Activated B cell treated with CpG ODN at 0.5 μM for 24 hours (primary cell): ENCODE data around the gene PFKL. TPM values are rescaled to one million over a fixed set of nuclear protein-coding genes. Genes with fewer than 3 reads are reported as not detected.

Experiments used
- ATAC-seq: fragments of 200-7000 bp; cut with Tn5 transposase; one replicate; pipeline ENCODE4 v1.10.0; 2021; ENCODE audit warnings: low read depth, mild to moderate bottlenecking, moderate library complexity
- CTCF ChIA-PET: fragments of 350-600 bp; sonication (Branson Sonifier 250); formaldehyde crosslinking; loops from one replicate; lab custom pipeline; 2021; ENCODE audit warnings: antibody characterized with exemption; lab: Charles Lee
- POLR2A ChIA-PET: fragments of 350-600 bp; sonication (Branson Sonifier 250); formaldehyde crosslinking; loops from one replicate; lab custom pipeline; 2021; ENCODE audit warnings: antibody characterized with exemption; lab: Charles Lee
- DNase-seq: peaks from one replicate; pipeline ENCODE4 v3.0.0; 2022
- H3K27ac Mint-ChIP-seq: one replicate; pipeline ENCODE4 v1.8.0; 2020; ENCODE audit warnings: mixed read lengths
- H3K27me3 Mint-ChIP-seq: one replicate; pipeline ENCODE4 v1.8.0; 2021; ENCODE audit warnings: mixed read lengths
- H3K36me3 Mint-ChIP-seq: one replicate; pipeline ENCODE4 v1.8.0; 2021; ENCODE audit warnings: low read depth, mixed read lengths
- H3K4me1 Mint-ChIP-seq: one replicate; pipeline ENCODE4 v1.8.0; 2021; ENCODE audit warnings: mixed read lengths
- H3K4me3 Mint-ChIP-seq: one replicate; pipeline ENCODE4 v1.8.0; 2020; ENCODE audit warnings: mild to moderate bottlenecking, mixed read lengths
- H3K9me3 Mint-ChIP-seq: one replicate; pipeline ENCODE4 v1.8.0; 2020; ENCODE audit warnings: mixed read lengths
- CTCF ChIP-seq: fragments of 200-600 bp; IDR thresholded peaks from one replicate; pipeline ENCODE4 v1.8.0; 2022; ENCODE audit warnings: antibody characterized with exemption, mild to moderate bottlenecking
- intact Hi-C: fragments of 100-400 bp; cut with micrococcal nuclease; formaldehyde crosslinking; loops from one replicate; pipeline ENCODE4 v1.15.1; 2024
- total RNA-seq: library from RNA; stranded (reverse); gene quantifications from 2 replicates; pipeline ENCODE4 v1.2.3, GENCODE V29; 2022

PFKL gene
- total RNA-seq, 1 donor from 2014 or later, result 174 TPM

- POLR2A ChIA-PET, result no interaction called here
- Mint-ChIP-seq H3K27me3 (peaks cover 2% of the 10 kb centered on the region), H3K9me3 (no peaks in the 10 kb centered on the region), H3K27ac (no peak overlapping the region), H3K4me1 (peaks cover 2% of the 10 kb centered on the region), H3K4me3 (no peak overlapping the region), H3K36me3 (no peaks in the 10 kb centered on the region)
- CTCF ChIA-PET, result no interaction called here
- ATAC-seq (no peak), DNase-seq (no peak)
- intact Hi-C loops, result no loop called here
- no peak for TF ChIP-seq CTCF
Measured at GRCh38 chr21:44259082-44259705, 40.7 kb upstream of the PFKL start.

GRCh38 chr21:44260066-44260465 lies 39.8 kb upstream of the PFKL start:
- ChIA-PET POLR2A (no interaction called here), CTCF (no interaction called here)
- H3K9me3 Mint-ChIP-seq, result no peaks in the 10 kb centered on the region
- intact Hi-C loops, result no loop called here
- H3K4me1 Mint-ChIP-seq, result no peaks in the 10 kb centered on the region
- DNase-seq (no peak), ATAC-seq (no peak)
- no peak overlapping the region for H3K4me3 Mint-ChIP-seq
- H3K27ac Mint-ChIP-seq, result no peak overlapping the region
- no peaks in the 10 kb centered on the region for H3K36me3 Mint-ChIP-seq
- no peak for TF ChIP-seq CTCF
- H3K27me3 Mint-ChIP-seq, result peaks cover 2% of the 10 kb centered on the region

GRCh38 chr21:44260791-44261631 lies 38.8 kb upstream of the PFKL start:
- POLR2A ChIA-PET, result no interaction called here
- Mint-ChIP-seq H3K27me3 (peaks cover 2% of the 10 kb centered on the region), H3K4me3 (no peak overlapping the region), H3K27ac (no peak overlapping the region), H3K36me3 (no peaks in the 10 kb centered on the region), H3K9me3 (no peaks in the 10 kb centered on the region), H3K4me1 (no peaks in the 10 kb centered on the region)
- intact Hi-C loops, result no loop called here
- TF ChIP-seq CTCF, result no peak
- DNase-seq, result no peak
- no peak for ATAC-seq
- CTCF ChIA-PET, result no interaction called here

- POLR2A ChIA-PET, result interaction anchor here (0.6 kb wide), 1 partner anchor 42 kb away, joined by 3 read pairs; no protein-coding TSS in a partner anchor
- CTCF ChIA-PET, result no interaction called here
Measured at GRCh38 chr21:44261675-44262295, 38.1 kb upstream of the PFKL start, which contains the start of gene DNMT3L. DNMT3L (minus strand) TSS chr21:44261897; CDS start chr21:44261259, 638 bp downstream.

More at GRCh38 chr21:44261675-44262295, 38.1 kb upstream of the PFKL start, which contains the start of gene DNMT3L:
- TF ChIP-seq CTCF, result no peak
- no peak within 1 kb of the TSS for H3K27ac Mint-ChIP-seq
- H3K9me3 Mint-ChIP-seq, result no peaks in the 10 kb centered on the region
- H3K4me1 Mint-ChIP-seq, result no peaks in the 10 kb centered on the region
- DNase-seq (no peak), ATAC-seq (no peak)
- H3K36me3 Mint-ChIP-seq, result no peaks in the 10 kb centered on the region
- intact Hi-C loops, result no loop called here
- peaks cover 2% of the 10 kb centered on the region for H3K27me3 Mint-ChIP-seq
- H3K4me3 Mint-ChIP-seq, result no peak within 1 kb of the TSS
